Stimulated activated naive CD4-positive, alpha-beta T cell (primary cell): ENCODE measurements around the gene NDUFA12.

Source experiments
- DNase-seq, 6 experiments: peaks; one replicate each; lab custom pipeline; 2025; lab: John Stamatoyannopoulos, UW

The NDUFA12 gene

DNA sequence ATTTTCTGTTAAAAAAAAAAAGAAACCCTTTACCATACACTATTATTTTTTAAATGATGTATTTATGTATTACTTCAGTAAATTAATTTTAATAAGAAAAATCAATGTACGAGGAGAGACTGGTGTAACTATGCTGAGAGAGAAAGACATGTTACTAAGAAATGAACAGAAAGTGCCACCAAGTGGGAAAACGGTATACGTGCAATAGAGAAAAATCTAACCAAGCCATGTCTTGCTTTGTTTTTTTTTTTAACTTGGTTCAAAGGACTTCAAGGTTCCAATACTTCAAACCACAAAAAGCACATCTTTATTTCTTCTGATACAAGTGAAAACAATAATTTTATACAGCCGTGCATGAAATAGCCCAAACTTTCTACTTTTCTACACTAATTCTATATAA, 22.9 kb downstream of the NDUFA12 start:
- DNase-seq = peak in 3 of 6 experiments; percentile 53 to 70 (median 61)

DNA sequence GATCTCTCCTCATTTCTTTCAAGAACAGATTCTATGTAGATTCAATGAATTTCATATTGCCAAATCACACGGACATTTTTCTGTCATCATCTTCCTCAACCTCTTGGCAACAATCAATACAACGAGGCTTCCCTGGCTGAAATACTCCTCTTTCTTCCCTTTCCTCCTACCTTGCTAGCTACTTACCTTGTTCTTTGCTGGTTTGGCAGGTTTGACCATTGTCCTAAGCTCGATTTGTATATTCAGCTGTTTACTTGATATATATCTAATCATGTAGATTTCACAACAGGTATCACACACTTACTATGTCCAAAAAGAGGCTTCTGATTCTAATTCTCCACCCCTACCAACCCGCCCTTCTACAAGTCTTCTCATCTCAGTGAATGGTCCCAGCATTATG, 23.6 kb downstream of the NDUFA12 start:
- no peak for DNase-seq

DNA sequence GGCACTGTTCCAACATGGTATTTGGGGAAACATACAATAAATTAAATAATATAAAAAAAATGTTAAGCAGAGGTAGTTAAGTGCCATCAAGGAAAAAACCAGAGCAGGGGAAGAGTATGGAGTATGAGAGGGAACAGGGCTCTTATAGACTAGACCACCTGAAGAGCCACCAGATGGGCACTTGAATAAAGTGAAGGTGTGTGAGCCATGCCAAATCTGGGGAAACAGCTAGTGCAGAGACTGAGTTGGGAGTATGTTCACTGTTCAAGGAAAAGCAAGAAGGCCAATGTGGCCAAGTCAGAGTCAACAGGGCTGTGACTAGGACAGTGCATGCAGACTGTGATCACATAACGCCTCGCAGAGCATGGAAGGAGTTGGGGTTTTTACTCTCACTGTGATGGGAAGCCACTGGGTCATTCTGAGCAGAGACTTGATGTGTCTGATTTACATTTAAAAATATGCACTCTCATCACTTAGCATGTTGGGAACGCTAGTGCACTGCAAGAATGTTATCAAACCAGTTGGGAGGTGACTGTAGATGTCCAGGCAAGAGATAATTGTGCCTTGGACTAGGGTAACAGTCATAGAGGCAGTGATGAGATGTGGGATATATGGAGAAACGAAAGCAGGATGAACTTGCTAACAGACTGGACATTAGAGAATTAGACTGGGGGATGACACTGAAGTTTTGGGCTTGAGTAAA, 25.6 kb downstream of the NDUFA12 start:
- no peak for DNase-seq

DNA sequence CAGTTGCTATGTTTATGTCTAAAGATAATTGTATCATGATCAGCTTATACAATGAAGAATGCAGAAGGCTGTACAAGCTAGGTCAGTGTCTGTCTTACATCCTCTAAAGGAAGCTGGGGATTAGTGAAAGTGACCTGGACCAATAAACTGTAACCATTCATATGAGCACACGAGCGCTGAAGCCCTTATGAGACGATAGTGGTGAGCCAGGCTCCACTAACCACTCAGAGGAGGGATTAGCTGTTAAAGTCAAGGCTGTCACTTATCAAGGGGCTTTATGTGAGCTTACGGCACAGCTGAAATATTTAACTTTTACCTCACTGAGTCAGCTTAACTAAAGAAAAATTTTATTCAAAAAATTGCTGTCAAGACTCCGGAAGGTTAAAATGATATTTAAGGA, 30.3 kb downstream of the NDUFA12 start:
- DNase-seq = no peak

DNA sequence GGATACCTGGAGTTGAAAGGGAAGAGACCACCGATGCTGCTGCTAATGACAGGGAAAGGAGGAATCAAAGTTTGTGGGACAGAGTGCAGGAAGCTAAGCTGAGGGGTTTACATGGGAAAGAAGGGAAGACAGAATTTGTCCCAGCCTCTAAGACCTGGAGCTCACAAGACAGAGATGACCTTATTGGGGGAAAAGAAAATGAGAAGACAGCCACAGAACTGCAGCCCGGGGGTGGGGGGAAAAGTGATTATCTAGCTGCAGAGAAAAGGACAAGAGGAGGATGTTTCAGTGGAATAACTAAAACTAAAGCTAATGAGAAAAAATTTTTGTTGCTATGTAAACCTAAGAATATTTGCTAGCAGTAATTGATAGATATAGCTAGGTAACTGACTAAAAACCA, 30.7 kb downstream of the NDUFA12 start:
- DNase-seq = no peak

DNA sequence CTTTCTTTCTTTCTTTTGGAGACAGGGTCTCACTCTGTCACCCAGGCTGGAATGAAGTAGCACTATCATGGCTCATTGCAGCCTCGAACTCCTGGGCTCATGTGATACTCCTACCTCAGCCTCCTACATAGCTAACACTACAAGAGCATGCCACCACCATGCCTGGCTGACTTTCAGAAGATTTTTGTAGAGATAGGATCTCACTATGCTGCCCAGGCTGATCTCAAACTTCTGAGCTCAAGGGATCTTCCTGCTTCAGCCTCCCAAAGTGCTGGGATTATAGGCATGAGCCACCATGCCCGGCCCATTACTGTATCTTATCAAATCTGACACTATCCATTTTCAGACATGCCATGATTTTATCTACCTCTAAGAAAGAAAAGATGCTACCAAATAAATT, 31.6 kb downstream of the NDUFA12 start:
- DNase-seq = no peak

DNA sequence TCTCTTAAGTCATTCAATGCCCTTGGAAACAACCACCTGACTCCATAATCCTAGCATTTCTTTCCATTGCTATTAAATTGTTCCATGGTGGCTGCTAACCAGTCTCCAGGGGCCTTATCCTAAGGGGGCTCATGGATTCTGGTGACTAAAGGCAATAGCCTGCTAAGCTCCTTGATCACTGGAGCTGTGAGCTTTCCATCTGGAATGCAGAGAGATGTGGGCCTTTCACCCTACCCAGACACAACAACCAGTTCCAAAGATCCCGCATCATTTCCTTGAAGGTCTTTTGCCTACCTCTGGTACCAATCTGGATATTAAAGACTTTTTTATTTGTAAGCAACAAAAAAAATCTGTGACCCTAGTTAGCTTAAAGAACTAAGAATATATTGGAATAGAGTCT, 32.9 kb downstream of the NDUFA12 start:
- DNase-seq = no peak

DNA sequence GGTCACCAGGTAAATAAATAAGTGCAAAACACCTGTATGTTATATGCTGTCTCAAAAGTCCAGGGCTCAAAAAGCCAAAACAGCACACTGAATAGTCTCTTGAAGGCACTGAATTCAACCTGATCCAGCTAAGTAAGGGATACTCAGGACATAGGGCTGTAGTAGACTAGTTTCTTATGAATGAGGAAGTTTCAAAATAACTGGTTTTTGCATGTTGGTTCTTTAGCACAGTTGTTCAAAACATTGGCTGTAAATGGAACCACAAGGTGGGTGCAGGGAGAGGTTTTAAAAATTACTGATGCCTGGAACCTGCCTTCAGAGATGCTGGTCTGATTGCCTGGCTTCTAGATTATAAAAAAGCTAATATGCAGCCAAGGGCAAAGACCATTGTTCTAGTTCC, 34.1 kb downstream of the NDUFA12 start:
- no peak for DNase-seq

DNA sequence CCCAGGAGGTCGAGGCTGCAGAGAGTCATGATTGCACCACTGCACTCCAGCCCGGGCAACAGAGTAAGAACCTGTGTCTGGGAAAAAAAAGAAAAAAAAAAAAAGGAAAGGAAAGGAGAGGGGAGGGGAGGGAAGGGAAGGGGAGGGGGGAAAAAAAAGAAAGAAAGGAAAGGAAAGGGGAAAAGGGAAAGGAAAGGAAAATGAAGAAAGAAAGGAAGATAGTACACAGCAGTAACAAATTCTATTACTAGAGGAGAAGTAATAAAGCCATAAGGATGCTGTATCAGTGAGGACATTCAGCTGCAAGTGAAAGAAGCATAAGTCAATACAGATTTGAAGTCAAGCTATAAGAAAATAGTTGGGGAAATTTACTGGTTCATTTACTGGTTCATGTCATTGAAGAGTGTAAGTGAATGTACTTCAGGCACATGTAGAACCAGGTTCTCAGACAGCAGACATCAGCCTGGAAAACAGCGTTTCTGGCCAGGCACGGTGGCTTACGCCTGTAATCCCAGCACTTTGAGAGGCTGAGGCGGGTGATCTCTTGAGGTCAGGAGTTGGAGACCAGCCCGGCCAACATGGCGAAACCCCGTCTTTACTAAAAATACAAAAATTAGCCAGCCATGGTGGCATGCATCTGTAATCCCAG, 37.4 kb downstream of the NDUFA12 start:
- no peak for DNase-seq

DNA sequence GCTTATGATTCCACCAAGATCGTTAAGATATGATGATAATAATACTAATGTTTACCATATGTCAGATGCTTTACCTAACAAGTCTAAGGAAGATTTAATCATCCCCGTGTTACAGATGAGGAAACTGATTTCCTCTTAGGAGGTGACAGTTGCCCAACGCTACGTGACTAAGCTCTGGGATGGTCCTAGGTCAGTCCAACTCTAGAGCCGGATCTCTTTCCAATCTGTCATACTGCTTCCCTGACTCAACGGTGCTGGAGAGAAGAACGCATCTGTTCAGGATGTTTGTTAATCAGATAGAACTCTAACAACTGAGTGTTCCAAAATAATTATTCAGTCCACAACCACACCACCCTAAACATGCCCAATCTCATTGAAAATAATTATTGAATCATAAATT, 39.8 kb downstream of the NDUFA12 start:
- DNase-seq = no peak

DNA sequence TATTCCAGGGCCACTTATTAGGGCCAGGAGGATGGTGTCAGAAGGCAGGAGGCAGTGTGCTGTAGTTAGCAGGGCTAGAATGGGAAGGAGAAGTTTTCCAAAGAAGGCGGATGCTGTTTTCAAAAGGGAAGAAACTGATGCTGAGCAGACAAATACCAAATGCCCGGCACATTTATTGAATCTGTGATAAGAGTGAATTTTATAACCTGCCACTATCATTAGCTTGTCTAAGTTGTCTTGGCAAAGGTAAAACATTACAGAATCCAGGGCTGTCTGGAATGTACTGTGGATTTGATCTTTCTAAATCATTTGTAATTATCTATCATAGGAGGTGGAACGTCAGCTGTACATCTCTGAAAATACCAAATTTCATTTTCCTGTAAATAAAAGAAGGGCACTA, 40.8 kb downstream of the NDUFA12 start:
- no peak for DNase-seq

DNA sequence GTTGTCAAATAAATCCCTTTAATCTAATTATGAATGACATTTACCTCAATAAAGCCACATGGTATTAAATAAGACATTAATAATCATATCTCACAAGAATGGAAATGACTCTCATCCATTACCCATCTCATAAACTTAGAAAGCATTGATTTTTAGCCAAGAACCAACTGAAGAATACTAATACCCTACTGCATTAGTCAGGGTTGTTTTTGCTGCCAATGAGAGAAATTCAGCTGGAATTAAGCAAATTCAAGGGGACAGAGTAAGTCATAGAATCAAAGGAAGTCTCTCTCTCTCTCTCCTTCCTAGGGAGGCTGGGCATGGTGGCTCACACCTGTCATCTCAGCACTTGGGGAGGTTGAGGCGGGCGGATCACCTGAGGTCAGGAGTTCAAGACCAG, 41.6 kb downstream of the NDUFA12 start:
- DNase-seq = no peak

DNA sequence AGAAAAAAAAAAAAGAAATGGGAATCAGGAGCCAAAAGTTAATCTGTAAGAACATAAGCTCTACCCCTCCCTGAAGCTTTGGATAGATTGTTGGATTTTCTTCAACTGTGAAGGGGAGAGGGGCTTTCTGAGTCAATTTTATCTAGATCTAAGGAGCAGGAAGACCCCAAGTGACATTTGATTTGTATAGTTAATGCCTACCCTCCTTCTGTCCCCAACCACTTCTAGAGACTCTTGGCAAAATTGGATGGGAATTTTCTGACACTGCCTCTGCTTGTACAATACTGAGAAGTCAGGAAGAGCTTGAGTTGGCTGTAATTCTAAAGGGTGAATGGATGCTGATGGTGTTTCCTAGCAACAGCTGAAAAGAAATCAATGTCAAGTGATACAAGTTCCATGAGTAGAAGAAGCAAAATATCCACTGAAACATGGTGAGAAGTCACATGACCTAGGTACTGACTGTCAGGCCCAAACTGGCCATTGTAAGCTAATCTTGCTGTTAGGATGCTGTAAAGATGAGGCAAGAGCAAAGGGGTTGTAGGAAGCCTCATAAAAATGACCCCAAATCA, 42.2 kb downstream of the NDUFA12 start:
- no peak for DNase-seq

DNA sequence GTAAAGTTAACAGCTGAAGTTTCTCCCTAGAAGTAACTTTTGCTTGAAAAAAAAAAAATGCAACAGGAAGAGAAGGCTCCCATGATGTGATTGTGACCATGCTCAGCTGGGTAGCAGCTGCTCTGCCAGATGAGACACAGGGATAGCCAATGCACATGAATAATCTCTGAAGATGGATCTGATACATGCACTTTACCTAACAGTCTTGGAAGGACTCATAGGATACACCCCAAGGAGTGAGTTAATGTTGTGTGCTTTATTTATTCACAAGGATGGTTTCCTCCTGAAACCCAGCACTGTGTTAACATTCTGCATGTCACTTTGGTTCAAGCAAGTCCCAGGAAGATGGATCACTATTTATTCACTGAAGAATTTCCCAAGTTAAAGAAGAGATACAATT, 46.5 kb downstream of the NDUFA12 start:
- DNase-seq = no peak

DNA sequence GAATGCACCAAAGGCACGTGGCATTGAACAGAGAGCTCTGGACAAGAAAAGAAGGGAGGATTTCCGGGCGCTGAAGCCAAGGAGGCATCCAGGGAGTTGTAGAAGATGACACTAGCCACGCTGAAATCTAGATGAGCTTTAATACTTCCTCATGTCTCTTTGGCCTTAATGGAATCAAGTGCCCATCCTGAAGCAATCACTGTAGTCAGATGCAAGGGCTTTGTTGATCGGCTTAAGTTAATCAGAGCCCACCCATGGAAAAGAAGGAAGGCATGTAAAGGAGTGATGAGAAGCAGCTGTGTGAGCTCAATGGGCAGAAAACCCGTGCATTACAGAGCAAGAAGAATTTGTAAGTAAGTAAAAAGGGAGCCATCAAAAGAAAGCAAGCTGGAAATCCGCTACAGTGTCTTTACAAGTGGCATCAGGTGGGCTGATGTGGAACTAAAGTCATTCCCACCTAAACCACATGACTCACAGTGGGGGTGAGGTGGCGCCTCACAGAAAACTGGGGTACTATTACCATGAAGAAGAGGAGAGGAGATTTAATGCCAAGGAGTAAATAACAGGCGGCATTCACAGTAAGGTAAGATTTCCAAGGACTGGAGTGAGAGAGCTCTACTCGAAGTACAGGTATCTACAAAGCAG, 48.4 kb downstream of the NDUFA12 start:
- no peak for DNase-seq

DNA sequence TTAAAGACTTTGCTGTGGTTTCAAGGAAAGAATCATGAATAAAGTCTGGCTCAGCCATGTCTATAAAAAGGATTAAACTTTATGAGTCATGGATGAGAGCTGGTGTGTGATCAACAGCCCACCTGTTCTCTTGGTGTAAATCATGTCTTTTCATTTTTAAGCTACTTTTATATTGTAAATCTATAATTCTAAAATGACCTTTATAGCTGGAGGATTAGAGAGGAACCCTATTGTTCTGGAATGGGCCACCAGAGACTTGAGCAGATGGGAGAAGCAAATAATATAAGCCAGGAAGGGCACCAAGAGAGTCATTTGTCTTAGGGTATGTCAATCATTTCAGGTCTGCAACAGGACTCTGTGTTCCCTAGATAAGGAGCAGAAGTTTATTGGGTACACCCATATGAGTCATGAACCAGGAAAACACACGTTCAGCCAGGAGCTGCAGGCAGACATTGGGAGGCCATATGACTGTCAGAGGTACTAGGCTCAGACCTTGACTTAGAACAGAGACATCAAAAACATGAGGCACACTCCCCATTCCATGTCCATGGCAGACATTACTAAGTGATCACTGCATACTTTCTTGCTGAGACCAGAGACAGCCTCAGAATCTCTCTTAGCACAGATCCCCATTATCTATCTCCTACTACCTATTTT, 49.3 kb downstream of the NDUFA12 start:
- DNase-seq = no peak

DNA sequence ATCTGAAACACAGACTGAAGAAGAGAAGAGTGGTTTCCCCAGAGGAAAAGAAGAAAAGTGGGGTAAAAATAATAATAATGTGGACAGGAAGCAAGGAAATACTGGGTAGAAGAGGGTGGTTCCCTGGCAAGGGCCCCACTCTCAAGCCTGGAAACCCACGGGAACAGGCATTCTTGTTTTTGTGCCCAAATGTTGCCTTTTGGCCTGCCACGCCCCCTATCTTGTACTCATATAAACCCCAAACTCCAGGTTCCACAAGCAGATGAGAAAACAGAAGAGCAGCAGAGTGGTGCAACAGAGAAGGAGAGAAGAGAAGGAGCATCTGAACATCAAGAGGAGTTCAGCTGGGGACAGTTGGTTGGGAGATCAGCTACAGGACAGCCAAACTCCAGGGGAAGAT, 51.2 kb downstream of the NDUFA12 start:
- no peak for DNase-seq

DNA sequence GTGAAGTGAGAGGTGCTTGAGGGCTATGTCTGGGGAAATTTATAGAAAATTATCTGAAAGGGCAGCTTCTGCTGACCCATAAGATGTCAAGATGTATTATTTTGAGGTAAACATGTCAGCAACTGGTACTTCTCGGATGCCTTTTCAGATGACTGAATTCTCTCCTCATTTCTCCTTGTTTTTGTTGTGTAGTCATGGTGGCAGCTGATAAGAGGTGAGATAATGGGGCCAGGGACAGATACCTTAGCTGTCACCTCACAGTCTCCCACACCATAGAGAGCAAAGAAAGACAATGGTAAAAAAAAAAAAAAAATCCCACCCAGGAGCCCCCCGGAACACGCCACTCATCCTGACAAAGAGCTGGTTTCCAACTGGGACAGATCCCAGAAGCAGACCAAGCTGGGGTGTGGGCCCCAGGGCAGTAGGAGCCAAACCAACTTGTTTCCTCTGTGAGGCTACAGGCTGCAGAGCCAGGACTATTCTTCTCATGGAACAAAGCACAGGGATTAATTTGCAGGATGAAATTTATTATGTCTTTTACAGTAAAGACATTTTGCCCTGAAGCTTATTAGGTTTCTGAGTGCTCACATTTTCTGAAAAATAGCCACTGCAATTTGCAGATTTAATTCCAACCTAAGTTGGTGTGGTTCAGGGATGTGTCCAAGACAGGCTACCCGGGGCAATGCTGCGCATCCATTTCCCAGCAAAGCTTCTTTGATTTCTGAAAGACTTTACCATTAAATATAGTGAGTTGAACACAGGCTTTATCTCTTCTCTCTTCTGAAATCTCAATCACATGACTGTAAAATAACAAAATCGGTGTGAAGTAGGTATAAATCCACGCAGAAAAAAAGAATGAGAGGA, 52.2 kb downstream of the NDUFA12 start:
- no peak for DNase-seq

DNA sequence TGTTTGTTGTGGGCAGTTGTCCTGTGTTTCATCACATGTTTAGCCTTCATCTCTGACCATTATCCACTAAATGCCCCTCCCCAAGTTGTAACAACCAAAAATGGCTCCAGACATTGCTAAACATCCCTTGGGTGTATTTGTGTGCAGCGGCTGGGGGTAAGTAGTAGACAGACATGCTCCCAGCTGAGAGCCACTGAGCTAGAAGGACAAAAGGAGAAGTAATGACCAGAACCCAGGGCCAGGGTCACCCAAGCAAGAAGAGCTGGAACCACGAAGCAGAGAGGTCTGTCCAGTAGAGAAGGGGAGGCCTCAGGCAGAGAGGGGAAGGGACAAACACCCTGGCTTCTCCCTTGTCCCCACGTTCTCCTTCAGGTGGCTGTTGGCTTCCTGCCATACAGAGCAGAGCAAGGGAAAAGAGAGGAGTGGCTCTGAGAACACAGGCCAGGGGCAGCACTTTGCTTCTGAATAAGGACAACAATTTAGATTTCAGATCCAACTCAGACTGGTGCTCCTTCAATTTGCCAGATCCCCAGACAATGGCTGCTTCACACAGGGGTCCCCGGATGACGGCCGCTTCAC, 55.2 kb downstream of the NDUFA12 start:
- no peak for DNase-seq

DNA sequence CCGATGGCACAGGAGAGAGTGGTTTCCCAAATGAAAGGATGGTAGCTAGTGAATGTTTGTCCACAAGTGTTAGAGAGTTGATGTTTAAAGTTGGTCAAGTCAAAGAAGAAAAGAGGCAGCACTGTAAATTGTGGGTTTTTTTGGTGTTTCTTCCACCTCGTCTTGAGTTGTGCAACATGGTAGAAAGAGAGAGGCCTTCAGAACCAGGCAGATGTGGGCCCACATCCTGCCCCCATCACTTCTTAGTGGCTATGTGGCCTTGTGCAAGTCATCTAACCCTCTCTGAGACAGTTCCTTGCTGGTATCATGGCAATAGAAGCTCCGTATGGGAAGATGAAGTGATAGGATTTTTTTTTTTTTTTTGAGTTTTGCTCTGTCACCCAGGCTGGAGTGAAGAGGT, 60.8 kb downstream of the NDUFA12 start:
- DNase-seq = no peak

DNA sequence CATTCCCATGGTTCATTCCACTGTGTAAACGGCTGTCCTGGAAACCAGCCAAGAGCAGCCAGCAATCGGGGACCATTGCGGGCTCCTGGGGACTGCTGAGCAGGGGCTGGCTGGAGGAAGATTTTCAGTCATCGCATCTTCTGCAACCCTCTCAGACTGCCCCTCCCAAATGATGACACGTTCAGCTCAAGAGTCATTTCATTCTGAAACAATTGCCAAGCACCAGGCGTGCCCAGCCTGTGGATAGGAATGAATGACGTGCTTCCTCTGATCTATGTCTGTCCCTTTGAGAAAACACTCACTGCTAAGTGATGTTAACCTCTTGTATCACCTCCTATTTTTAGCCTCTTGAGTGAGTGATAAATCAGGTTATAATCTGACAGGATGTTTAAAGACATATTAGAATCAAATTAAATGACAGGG, 62.0 kb downstream of the NDUFA12 start:
- no peak for DNase-seq
